Prostate gland (tissue), 2 donors: ENCODE measurements around the gene GRIK3.

Source experiments
- CTCF ChIP-seq, 4 experiments: fragments of 200-600 bp in 2 of 4; fragments of 450-650 bp in 2 of 4; sonication (generic) in 2 of 4; IDR thresholded peaks; 1 replicate in 3 of 4; 2 replicates in 1 of 4; pipeline ENCODE4 v1.5.1; 2016 to 2019; ENCODE audit warnings: antibody characterized with exemption in 4 of 4, mild to moderate bottlenecking in 2 of 4, moderate library complexity in 2 of 4
- POLR2AphosphoS5 ChIP-seq: sonication (generic); formaldehyde crosslinking; IDR thresholded peaks from one replicate; pipeline ENCODE4 v1.6.1; 2017; ENCODE audit warnings: antibody characterized with exemption

- TF ChIP-seq CTCF (IDR thresholded peaks at IDR 0.05) (no peak), POLR2AphosphoS5 (no peak)
Observed at GRCh38 chr1:36934061-36934460, 100.3 kb downstream of the GRIK3 start.
